Type B pancreatic cell (in vitro differentiated cells): ENCODE results near the gene OPA1. TPM values are rescaled to one million over a fixed set of nuclear protein-coding genes. Genes with fewer than 3 reads are reported as not detected.

Source experiments
- DNase-seq: peaks from one replicate; pipeline ENCODE4 v3.0.0; 2021; ENCODE audit warnings: mixed read lengths; ENCODE audit not compliant: unreplicated experiment; ENCODE audit errors: extremely low spot score
- H3K27ac Mint-ChIP-seq: 2 replicates; pipeline ENCODE4 v1.8.0; 2021; ENCODE audit warnings: mild to moderate bottlenecking, mixed read lengths
- H3K27me3 Mint-ChIP-seq: 2 replicates; pipeline ENCODE4 v1.8.0; 2021; ENCODE audit warnings: mixed read lengths
- H3K36me3 Mint-ChIP-seq: 2 replicates; pipeline ENCODE4 v1.8.0; 2021; ENCODE audit warnings: mixed read lengths
- H3K4me1 Mint-ChIP-seq: one replicate; pipeline ENCODE4 v1.8.0; 2021; ENCODE audit warnings: mixed read lengths; ENCODE audit not compliant: unreplicated experiment
- H3K4me3 Mint-ChIP-seq: 2 replicates; pipeline ENCODE4 v1.8.0; 2021; ENCODE audit warnings: mild to moderate bottlenecking, mixed read lengths
- H3K9me3 Mint-ChIP-seq: 2 replicates; pipeline ENCODE4 v1.8.0; 2021; ENCODE audit warnings: mixed read lengths
- CTCF ChIP-seq: fragments of 200-600 bp; sonication (generic); conservative IDR thresholded peaks from 2 replicates; pipeline ENCODE4 v1.5.0; 2021; ENCODE audit warnings: antibody characterized with exemption, mild to moderate bottlenecking
- total RNA-seq: library from RNA; stranded (reverse); gene quantifications from 2 replicates; pipeline ENCODE4 v1.2.1, GENCODE V29; 2021; ENCODE audit warnings: low replicate concordance

OPA1 gene
- total RNA-seq, 1 donor from 2014 or later: 57.7 TPM

DNA sequence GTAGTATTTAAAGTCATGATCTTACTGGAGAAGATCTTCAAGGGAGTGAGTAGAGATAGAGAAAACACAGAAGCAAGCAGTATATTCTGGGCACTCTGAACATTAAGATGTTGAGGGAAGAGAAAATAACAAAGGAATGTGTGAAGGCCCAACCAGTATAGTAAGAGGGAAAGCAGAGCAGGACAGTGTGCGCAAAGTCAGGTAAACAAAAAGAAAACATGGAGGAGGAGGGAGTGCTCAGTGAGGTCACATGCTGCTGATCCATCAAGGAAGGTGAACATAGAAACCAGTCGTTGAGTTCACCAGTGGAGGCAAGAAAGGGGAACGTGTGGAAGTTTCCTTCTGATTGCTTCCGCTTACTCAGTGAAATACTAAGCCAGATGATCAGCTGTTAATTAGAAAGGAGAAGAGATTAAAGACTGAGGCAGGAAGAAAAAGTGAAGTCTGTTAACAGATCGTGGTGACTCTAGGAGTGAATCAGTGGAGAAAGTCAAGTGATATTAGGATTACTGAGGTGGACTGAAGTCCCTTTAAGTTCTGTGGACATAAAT is 47.2 kb downstream of the OPA1 start:
- Mint-ChIP-seq H3K4me1 (no peaks in the 10 kb centered on the region), H3K27ac (no peak overlapping the region), H3K36me3 (peaks cover 8% of the 10 kb centered on the region), H3K9me3 (no peaks in the 10 kb centered on the region), H3K4me3 (no peak overlapping the region), H3K27me3 (no peaks in the 10 kb centered on the region)
- TF ChIP-seq CTCF: no peak
- DNase-seq: no peak

DNA sequence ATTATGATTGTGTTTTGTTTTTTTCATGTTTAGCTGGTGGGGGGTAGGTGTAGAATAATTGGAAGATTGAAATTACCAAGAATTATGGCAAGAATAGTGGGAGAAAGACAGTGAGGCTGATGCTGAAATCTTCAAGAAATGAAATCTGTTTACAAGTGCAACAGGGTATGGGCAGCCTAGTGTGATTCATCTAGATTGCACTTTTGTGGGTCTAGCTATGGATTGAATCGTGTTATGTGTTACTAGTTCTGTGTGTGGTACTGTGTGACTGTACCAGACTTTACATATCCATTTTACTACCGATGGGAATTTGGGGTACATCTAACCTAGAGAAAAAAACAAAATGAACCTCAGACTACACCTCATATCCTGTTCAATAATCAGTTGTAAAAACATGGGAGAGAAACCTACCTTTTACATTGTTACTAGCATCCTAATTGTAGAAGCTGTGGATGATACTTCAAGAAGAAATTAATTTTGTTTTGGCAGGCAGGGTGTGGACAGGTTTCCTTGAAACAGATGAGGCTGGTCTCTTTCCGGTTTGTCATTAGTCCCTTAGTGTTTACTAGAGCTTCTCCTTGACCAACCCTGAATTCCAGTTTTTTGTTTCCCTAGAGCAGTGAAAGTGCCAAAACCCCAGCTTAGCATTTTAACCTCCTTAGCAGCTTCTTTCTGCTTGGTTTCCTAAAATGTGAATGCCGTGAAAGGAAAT is 47.9 kb downstream of the OPA1 start:
- Mint-ChIP-seq H3K27ac (no peak overlapping the region), H3K4me3 (no peak overlapping the region), H3K9me3 (no peaks in the 10 kb centered on the region), H3K4me1 (no peaks in the 10 kb centered on the region), H3K27me3 (no peaks in the 10 kb centered on the region), H3K36me3 (peaks cover 10% of the 10 kb centered on the region)
- TF ChIP-seq CTCF: no peak
- no peak for DNase-seq

GRCh38 chr3:193641440-193641775 is 48.4 kb downstream of the OPA1 start:
- TF ChIP-seq CTCF: no peak
- Mint-ChIP-seq H3K4me3 (no peak overlapping the region), H3K27ac (no peak overlapping the region), H3K27me3 (no peaks in the 10 kb centered on the region), H3K4me1 (no peaks in the 10 kb centered on the region), H3K9me3 (no peaks in the 10 kb centered on the region), H3K36me3 (peaks cover 13% of the 10 kb centered on the region)
- no peak for DNase-seq

- Mint-ChIP-seq H3K4me3 (no peak overlapping the region), H3K27ac (no peak overlapping the region), H3K9me3 (no peaks in the 10 kb centered on the region), H3K36me3 (peaks cover 19% of the 10 kb centered on the region), H3K27me3 (no peaks in the 10 kb centered on the region), H3K4me1 (no peaks in the 10 kb centered on the region)
- no peak for TF ChIP-seq CTCF
- no peak for DNase-seq
These were observed 52.8 kb downstream of the OPA1 start for GRCh38 chr3:193645806-193646205.

- Mint-ChIP-seq H3K36me3 (peaks cover 25% of the 10 kb centered on the region), H3K27ac (no peak overlapping the region)
- DNase-seq: no peak
These were observed 55.6 kb downstream of the OPA1 start for GRCh38 chr3:193648542-193649076.

More at GRCh38 chr3:193648542-193649076, 55.6 kb downstream of the OPA1 start:
- no peaks in the 10 kb centered on the region for H3K27me3 Mint-ChIP-seq
- H3K4me1 Mint-ChIP-seq: no peaks in the 10 kb centered on the region
- H3K4me3 Mint-ChIP-seq: no peak overlapping the region
- TF ChIP-seq CTCF: no peak
- H3K9me3 Mint-ChIP-seq: no peaks in the 10 kb centered on the region
